ENCODE measurements around the gene CCDC150. TPM values are rescaled to one million over a fixed set of nuclear protein-coding genes. Genes with fewer than 3 reads are reported as not detected.
A peak's percentile ranks its signal among the peaks of the same experiment; 100 is the strongest.

The CCDC150 gene
- total RNA-seq (2022) (26.3 and 34.0 TPM in 2 replicates), Bru-seq, nascent RNA (percentile 72 among the genes with signal in this experiment), BruChase-seq, experiment 1, labeled RNA remaining after a 2-hour chase (percentile 74 among the genes with signal in this experiment), BruChase-seq, experiment 2, labeled RNA remaining after a 6-hour chase (percentile 64 among the genes with signal in this experiment)
- long read RNA-seq, partial matches to known transcripts: 2 of 10 reads
- long read RNA-seq, other reads (novel, unspliced or antisense): 8 of 10 reads

GRCh38 chr2:196639180-196640030 is at the start of gene CCDC150:
TSS of gene CCDC150 (plus strand) at chr2:196639715. CDS start at chr2:196639767, 52 bp downstream.
- no peaks in the 10 kb centered on the region for H3K36me3 ChIP-seq (ENCODE audit: control insufficient read depth, insufficient read depth, low read length)
- H3K27me3 Mint-ChIP-seq (ENCODE audit: insufficient read depth, unreplicated experiment): no peaks in the 10 kb centered on the region
- no TSS peak for BruUV-seq (replicated peaks)
- peak within 1 kb of the TSS; percentile 73 for H3K4me3 Mint-ChIP-seq (ENCODE audit: unreplicated experiment)
- no peaks in the 10 kb centered on the region for H3K9me3 Mint-ChIP-seq (ENCODE audit: unreplicated experiment)
- no peaks in the 10 kb centered on the region for H3K9me3 ChIP-seq
- peaks cover 4% of the 10 kb centered on the region; the same call in 1 of the 2 replicates for H3K4me1 ChIP-seq
- peak; percentile 95 to 97 for DNase-seq
- H3K4me3 ChIP-seq (ENCODE audit: low read depth, low read length): peak within 1 kb of the TSS; percentile 77
- peak within 1 kb of the TSS; percentile 67 for H3K27ac Mint-ChIP-seq (ENCODE audit: unreplicated experiment)
- ChIA-PET POLR2A (interaction anchor here (0.6 kb wide), 1 partner anchor 861 kb away, joined by 3 read pairs; the partner anchor contains the start of genes HSPD1 and HSPE1), CTCF (interaction anchor here (0.6 to 1.0 kb wide), 4 partner anchors 16 to 1565 kb away, joined by 3 to 4 read pairs (median 3); no protein-coding TSS in a partner anchor)
- intact Hi-C loops (cut with micrococcal nuclease; ENCODE audit: unreplicated experiment): loop anchor here (2.0 to 10.0 kb wide), 4 partner anchors 47 to 285 kb away; partner anchors contain the start of genes HECW2 and PGAP1
- no peak for TF ChIP-seq CTCF (IDR thresholded peaks at IDR 0.05; ENCODE audit: insufficient read depth in 1 of 2, low read depth in 1 of 2, low read length in 1 of 2, severe bottlenecking in 1 of 2, unreplicated experiment in 1 of 2)
- H3K36me3 Mint-ChIP-seq (ENCODE audit: insufficient read depth, unreplicated experiment): peaks cover 12% of the 10 kb centered on the region
- H3K4me1 Mint-ChIP-seq (ENCODE audit: low read depth, unreplicated experiment): peaks cover 25% of the 10 kb centered on the region
- H3K27me3 ChIP-seq (replicated peaks; ENCODE audit: control insufficient read depth, insufficient read depth, low read length): no peaks in the 10 kb centered on the region

GRCh38 chr2:196590286-196590685 is 49.2 kb upstream of the CCDC150 start:
- intact Hi-C loops (cut with micrococcal nuclease; ENCODE audit: unreplicated experiment): no loop called here
- ChIA-PET POLR2A (no interaction called here), CTCF (no interaction called here)
- no TSS peak for BruUV-seq (replicated peaks)
- H3K27ac Mint-ChIP-seq (ENCODE audit: unreplicated experiment): no peak overlapping the region
- no peak for DNase-seq
- no peaks in the 10 kb centered on the region for H3K9me3 Mint-ChIP-seq (ENCODE audit: unreplicated experiment)
- H3K27me3 Mint-ChIP-seq (ENCODE audit: insufficient read depth, unreplicated experiment): peaks cover 30% of the 10 kb centered on the region
- H3K36me3 ChIP-seq (ENCODE audit: control insufficient read depth, insufficient read depth, low read length): no peaks in the 10 kb centered on the region
- H3K4me1 Mint-ChIP-seq (ENCODE audit: low read depth, unreplicated experiment): peaks cover 8% of the 10 kb centered on the region
- H3K9me3 ChIP-seq: no peaks in the 10 kb centered on the region
- peaks cover 8% of the 10 kb centered on the region; the same call in 1 of the 2 replicates for H3K4me1 ChIP-seq
- no peaks in the 10 kb centered on the region for H3K36me3 Mint-ChIP-seq (ENCODE audit: insufficient read depth, unreplicated experiment)
- peaks cover 2% of the 10 kb centered on the region for H3K27me3 ChIP-seq (replicated peaks; ENCODE audit: control insufficient read depth, insufficient read depth, low read length)
- H3K4me3 ChIP-seq (ENCODE audit: low read depth, low read length): no peak overlapping the region
- TF ChIP-seq CTCF (IDR thresholded peaks at IDR 0.05; ENCODE audit: insufficient read depth in 1 of 2, low read depth in 1 of 2, low read length in 1 of 2, severe bottlenecking in 1 of 2, unreplicated experiment in 1 of 2): no peak
- H3K4me3 Mint-ChIP-seq (ENCODE audit: unreplicated experiment): no peak overlapping the region

- intact Hi-C loops (cut with micrococcal nuclease; ENCODE audit: unreplicated experiment): no loop called here
- TF ChIP-seq CTCF (IDR thresholded peaks at IDR 0.05; ENCODE audit: insufficient read depth in 1 of 2, low read depth in 1 of 2, low read length in 1 of 2, severe bottlenecking in 1 of 2, unreplicated experiment in 1 of 2): no peak
- no peak overlapping the region for H3K4me3 Mint-ChIP-seq (ENCODE audit: unreplicated experiment)
- H3K27me3 ChIP-seq (replicated peaks; ENCODE audit: control insufficient read depth, insufficient read depth, low read length): peaks cover 2% of the 10 kb centered on the region
- BruUV-seq (replicated peaks): no TSS peak
- H3K4me1 ChIP-seq: peaks cover 8% of the 10 kb centered on the region; the same call in 1 of the 2 replicates
- POLR2A ChIA-PET: no interaction called here
- H3K9me3 Mint-ChIP-seq (ENCODE audit: unreplicated experiment): no peaks in the 10 kb centered on the region
- H3K36me3 ChIP-seq (ENCODE audit: control insufficient read depth, insufficient read depth, low read length): no peaks in the 10 kb centered on the region
- no peaks in the 10 kb centered on the region for H3K36me3 Mint-ChIP-seq (ENCODE audit: insufficient read depth, unreplicated experiment)
- DNase-seq: no peak
- peaks cover 35% of the 10 kb centered on the region for H3K27me3 Mint-ChIP-seq (ENCODE audit: insufficient read depth, unreplicated experiment)
- CTCF ChIA-PET: no interaction called here
- no peak overlapping the region for H3K27ac Mint-ChIP-seq (ENCODE audit: unreplicated experiment)
- no peak overlapping the region for H3K4me3 ChIP-seq (ENCODE audit: low read depth, low read length)
- H3K9me3 ChIP-seq: no peaks in the 10 kb centered on the region
- peaks cover 8% of the 10 kb centered on the region for H3K4me1 Mint-ChIP-seq (ENCODE audit: low read depth, unreplicated experiment)
Observed at GRCh38 chr2:196591004-196591403, 48.5 kb upstream of the CCDC150 start.

Measured in Caco-2 (cell line).